Measurements from ENCODE around the gene HSD3B7.
"Not testable (repeated sequence)": the region's sequence is repeated elsewhere in the genome, so short reads cannot be mapped to it uniquely, and the experiment has no call there.

The HSD3B7 gene

GRCh38 chr16:31002250-31002700 is 17.3 kb downstream of the HSD3B7 start:
- DNase-seq: no peak

DNA sequence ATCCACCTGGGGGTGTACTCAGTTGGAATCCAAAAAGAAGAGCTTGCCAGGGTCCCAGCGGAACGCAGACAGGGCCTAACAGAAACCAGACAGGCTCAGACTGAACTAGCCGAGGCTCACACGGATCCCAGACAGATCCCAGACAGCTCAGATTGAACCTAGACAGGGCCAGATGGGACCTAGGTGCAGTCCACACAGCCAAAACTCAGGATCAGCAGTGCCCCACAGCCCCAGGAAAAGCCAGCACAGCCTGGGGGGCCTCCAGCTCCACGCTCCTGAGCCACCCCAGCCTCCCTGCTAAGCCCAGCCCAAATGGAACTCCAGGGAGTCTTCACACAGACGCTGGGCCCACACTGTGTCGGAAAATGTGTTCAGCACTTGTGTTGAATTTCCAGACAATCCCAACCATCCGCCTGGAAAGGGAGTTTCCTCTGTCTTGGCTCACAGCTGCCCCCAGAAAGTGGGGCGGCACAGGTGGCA is 17.9 kb downstream of the HSD3B7 start:
- no peak for DNase-seq

GRCh38 chr16:31003744-31004143 is 18.7 kb downstream of the HSD3B7 start:
- no peak for DNase-seq

GRCh38 chr16:31004658-31005057 is 19.7 kb downstream of the HSD3B7 start:
- no peak for DNase-seq

DNA sequence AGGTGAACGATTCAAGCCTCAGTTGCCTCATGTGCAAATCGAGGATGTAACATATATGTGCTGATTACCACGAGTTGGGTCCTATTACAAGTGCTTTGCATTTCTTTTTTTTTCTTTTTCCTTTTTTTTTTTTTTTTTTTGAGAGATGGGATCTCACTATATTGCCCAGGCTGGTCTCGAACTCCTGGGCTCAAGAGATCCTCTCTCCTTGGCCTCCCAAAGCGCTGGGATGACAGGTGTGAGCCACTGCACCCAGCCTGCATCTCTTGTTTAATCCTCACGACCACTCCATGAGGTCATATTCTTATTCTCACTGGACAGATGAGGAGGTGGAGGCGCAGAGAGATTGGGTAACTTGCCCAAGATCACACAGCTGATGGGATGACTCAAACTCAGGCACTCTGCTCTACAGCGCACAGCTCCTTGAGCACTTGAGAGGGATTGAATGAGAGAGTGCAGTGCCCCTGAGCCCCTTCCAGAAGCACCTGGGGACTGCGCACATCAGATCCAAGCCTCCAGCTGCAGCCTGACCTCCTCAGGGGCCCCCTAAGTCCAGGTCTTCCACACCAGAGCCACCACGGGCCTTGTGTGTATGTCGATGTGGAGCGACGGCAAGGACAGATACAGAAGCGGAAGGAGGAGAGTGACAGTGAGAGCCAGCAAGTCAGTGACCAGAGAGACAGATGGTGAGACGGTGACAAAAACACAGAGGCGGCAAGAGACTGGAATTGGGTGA is 20.5 kb downstream of the HSD3B7 start:
- no peak for DNase-seq

GRCh38 chr16:31006086-31006385 is 21.0 kb downstream of the HSD3B7 start:
- no peak for DNase-seq

DNA sequence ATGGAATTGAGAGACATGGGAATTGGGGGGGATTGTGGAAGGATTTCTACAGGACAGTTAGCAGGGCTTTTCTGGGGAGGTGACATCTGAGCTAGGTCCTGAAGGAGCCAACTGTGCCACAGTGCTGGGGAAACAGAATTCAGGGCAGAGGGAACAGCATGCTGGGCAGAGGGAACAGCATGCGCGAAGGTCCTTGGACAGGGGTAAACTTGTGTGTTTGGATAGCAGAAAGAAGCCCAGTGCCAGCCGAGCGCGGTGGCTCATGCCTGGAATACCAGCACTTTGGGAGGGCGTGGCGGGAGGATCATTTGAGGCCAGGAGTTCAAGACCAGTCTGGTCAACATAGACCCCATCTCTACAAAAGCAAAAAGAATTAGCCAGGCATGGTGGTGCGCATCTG is 21.6 kb downstream of the HSD3B7 start:
- no peak for DNase-seq

DNA sequence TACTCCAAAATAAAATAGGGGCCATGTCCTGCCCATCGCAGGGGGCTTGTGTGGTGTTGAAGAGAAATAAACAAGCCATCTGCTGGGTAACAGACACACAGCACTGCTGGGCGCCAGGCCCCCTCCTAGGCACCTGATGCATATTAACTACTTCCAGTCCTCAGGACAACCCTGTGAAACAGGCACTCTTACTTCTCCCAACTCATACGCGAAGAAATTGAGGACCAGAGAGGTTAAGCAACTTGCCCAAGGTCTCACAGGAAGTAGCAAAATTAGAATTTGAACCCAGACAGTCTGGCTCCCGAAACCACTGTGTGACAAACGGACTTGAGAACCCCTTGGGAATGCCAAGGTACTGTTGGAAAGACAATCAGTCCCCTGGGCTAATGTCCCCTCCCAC is 22.7 kb downstream of the HSD3B7 start:
- no peak for DNase-seq

DNA sequence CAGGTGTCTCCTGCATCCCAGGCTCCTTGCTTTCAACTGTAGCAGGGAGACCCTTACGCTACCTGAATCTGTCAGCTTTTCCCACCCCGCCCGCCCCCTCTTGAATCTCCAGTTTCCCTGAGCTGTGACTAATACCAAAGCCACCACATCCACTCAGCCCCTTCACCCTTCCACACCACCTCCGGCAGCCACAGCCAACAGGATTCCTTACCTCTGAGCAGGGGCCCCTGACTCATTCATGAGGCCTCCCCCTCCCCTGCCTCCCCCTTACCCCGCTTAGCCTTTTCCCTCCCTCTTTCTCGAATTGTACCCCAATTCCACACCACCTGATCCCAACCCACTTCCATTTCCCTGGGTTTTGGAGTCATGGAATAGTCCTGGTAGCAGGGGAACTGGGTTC is 23.1 kb downstream of the HSD3B7 start:
- DNase-seq: no peak

DNA sequence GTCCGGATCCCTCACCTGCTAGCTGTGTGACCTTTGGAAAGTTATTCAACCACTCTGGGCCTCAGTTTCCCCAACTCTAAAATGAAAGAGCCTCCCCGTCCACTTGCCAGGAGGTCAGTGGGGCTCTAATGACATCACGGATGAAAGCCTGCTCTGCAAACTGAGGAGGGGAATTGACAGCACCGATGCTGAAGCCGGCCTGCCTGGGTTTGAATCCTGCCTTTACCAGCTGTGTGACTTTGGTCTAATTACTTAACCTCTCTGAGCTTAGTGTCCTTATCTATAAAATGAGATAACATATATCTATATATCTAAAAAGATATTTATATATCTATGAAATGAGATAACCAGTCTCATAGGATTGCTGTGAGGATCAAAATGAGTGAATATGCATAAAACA is 23.5 kb downstream of the HSD3B7 start:
- DNase-seq: no peak

DNA sequence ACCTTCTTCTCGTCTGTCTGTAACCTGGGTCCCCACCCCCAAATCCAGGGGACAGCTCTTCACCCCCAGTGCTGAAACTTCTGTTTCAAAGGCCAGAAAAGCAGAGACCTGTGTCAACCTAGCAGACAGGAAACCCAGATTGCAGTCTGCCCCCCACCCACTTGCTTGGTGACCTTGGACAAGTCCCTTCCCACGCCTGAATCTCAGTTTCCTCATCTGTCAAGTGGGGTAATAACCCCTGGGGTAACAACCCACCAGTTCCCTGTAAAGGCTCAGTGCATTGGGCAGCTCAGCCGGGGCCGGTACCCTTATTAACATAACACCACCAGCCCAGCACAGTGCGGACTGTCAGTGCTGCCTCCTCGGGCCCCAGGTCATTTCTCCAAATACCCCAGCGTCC is 24.1 kb downstream of the HSD3B7 start:
- DNase-seq: no peak

- DNase-seq: no peak
These were observed 25.0 kb downstream of the HSD3B7 start for GRCh38 chr16:31009894-31010584.

DNA sequence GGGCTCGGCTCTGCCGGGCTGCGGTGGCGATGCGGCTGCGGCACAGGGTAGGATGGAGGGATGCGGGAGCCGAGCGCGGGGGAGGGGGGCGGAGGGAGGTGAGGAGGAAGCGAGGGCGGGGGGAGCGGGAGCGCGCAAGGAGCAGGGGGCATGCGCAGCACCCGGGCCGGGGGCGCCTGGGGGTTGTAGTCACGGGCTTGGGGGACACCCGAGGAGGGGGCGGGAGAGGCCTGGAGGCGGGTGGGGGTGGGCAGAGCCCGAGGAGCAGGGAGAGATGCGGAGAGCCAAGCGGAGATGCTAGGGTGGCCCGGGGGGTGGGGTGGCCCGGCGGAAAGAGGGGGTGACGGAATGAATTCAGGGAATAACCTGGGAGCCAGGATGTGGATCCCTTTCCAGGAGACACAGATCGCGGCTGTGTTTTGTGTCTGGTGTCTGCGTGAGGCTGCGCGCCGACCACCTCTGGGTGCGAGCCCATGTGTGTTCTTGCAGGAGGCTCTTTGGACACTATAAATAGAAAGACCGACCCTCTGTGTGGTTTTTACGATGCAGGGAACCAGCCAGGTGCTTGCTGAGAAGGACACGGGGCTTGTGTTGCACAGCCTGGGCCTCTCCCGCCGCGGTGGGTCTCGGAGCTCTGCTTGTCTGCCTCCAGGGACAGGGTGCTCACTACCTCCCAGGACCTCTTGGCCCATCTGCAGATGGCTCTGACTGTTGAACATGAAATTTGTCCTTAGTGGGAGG is 25.7 kb downstream of the HSD3B7 start, which contains the start of gene STX1B:
STX1B (minus strand) TSS at position 54 of the 741 bp plus-strand sequence. CDS start 242 bp downstream, outside the sequence.
- peak in 4 of 5 donors; percentile 20 to 41 (median 31) for DNase-seq

DNA sequence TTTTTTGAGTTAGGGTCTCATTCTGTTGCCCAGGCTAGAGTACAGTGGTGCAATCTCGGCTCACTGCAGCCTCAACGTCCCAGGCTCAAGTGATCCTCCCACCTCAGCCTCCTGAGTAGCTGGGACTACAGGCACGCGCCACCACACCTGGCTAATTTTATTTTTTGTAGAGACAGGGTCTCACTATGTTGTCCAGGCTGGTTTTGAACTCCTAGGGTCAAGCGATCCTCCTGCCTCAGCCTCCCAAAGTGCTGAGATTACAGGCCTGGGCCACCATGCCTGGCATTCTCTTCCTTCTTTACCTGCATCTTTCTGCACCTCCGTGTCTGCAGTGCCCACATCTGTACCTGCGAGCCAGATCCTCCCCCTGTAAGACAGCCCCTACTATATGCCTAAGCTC is 26.8 kb downstream of the HSD3B7 start:
- not testable (repeated sequence) for DNase-seq

DNA sequence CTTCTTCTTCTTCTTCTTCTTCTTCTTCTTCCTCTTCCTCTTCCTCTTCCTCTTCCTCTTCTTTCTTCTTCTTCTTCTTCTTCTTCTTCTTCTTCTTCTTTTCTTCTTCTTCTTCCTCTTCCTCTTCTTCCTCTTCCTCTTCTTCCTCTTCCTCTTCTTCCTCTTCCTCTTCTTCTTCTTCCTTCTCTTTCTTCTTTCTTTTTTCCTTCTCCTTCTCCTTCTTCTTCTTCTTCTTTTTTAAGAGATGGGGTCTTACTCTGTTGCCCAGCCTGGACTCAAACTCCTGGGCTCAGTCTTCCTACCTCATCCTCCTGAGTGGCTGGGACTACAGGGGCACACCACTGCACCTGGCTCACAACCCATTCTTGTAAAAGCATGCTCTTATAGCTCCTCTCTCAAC is 28.3 kb downstream of the HSD3B7 start:
- not testable (repeated sequence) for DNase-seq

- DNase-seq: no peak
These were observed 31.0 kb downstream of the HSD3B7 start for GRCh38 chr16:31016018-31016417.

- not testable (repeated sequence) for DNase-seq
These were observed 32.7 kb downstream of the HSD3B7 start for GRCh38 chr16:31017756-31018155.

DNA sequence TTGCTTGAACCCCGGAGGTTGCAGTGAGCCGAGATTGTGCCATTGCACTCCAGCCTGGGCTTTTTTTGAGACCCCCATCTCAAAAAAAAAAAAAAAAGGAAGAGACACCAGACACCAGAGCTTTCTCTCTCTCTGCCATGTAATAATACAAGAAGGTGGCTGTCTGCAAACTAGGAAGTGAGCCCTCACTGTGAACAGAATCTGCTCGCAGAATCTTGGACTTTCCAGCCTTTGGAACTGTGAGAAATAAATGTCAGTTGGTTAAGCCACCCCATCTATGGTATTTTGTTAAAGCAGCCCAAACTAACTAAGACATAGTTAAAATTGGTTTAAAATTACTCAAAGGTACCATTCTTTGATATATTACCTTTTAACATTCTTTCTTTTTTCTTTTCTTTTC is 35.5 kb downstream of the HSD3B7 start:
- DNase-seq: no peak

GRCh38 chr16:31022544-31023251 is 37.7 kb downstream of the HSD3B7 start:
- no peak for DNase-seq

GRCh38 chr16:31023252-31023602 is 38.2 kb downstream of the HSD3B7 start:
- DNase-seq: no peak

- no peak for DNase-seq
These were observed 38.7 kb downstream of the HSD3B7 start for GRCh38 chr16:31023627-31024226.

- no peak for DNase-seq
These were observed 40.3 kb downstream of the HSD3B7 start for GRCh38 chr16:31025339-31025738.

- DNase-seq: no peak
These were observed 44.3 kb downstream of the HSD3B7 start for GRCh38 chr16:31029272-31029671.
